Hematopoietic multipotent progenitor cell treated with erythropoietin and hydrocortisone succinate and interleukin-3 and kit ligand, for 4 days (in vitro differentiated cells): ENCODE data around the gene MICA.
A peak's percentile ranks its signal among the peaks of the same experiment; 100 is the strongest.
"Not testable (repeated sequence)": the region's sequence is repeated elsewhere in the genome, so short reads cannot be mapped to it uniquely, and the experiment has no call there.

Source experiments
- DNase-seq: peaks from one replicate; pipeline ENCODE4 v3.0.0-alpha.2; 2015

The MICA gene

GRCh38 chr6:31414771-31415265 lies 11.4 kb downstream of the MICA start:
- no peak for DNase-seq

- DNase-seq, result no peak
These were observed 13.1 kb downstream of the MICA start for GRCh38 chr6:31416394-31417014.

- no peak for DNase-seq
These were observed 14.9 kb downstream of the MICA start for GRCh38 chr6:31418251-31418650.

GRCh38 chr6:31419842-31420241 lies 16.4 kb downstream of the MICA start:
- DNase-seq, result no peak

GRCh38 chr6:31420546-31420945 lies 17.2 kb downstream of the MICA start:
- no peak for DNase-seq

GRCh38 chr6:31422587-31422986 lies 19.2 kb downstream of the MICA start:
- no peak for DNase-seq

- no peak for DNase-seq
These were observed 20.2 kb downstream of the MICA start for GRCh38 chr6:31423550-31423949.

GRCh38 chr6:31426395-31427354 lies 23.3 kb downstream of the MICA start:
- no peak for DNase-seq

- DNase-seq, result no peak
These were observed 27.1 kb downstream of the MICA start for GRCh38 chr6:31430449-31430848.

GRCh38 chr6:31435051-31435450 lies 31.7 kb downstream of the MICA start:
- not testable (repeated sequence) for DNase-seq

GRCh38 chr6:31438222-31438621 lies 34.8 kb downstream of the MICA start:
- DNase-seq, result no peak

GRCh38 chr6:31438677-31439076 lies 35.3 kb downstream of the MICA start:
- no peak for DNase-seq

- peak; percentile 87 for DNase-seq
These were observed 38.2 kb downstream of the MICA start for GRCh38 chr6:31441365-31442267.

- no peak for DNase-seq
These were observed 43.1 kb downstream of the MICA start for GRCh38 chr6:31446481-31446880.

GRCh38 chr6:31446999-31447789 lies 43.8 kb downstream of the MICA start:
- not testable (repeated sequence) for DNase-seq

- DNase-seq, result peak; percentile 27
These were observed 47.4 kb downstream of the MICA start for GRCh38 chr6:31450751-31451150.

- DNase-seq, result no peak
These were observed 49.5 kb downstream of the MICA start for GRCh38 chr6:31452859-31453258.

GRCh38 chr6:31453259-31453658 lies 49.9 kb downstream of the MICA start:
- peak; percentile 24 for DNase-seq

- DNase-seq, result not testable (repeated sequence)
These were observed 56.5 kb downstream of the MICA start for GRCh38 chr6:31459864-31460263.

- no peak for DNase-seq
These were observed 57.1 kb downstream of the MICA start for GRCh38 chr6:31460361-31461025.
